ENCODE data around the gene FKBP1A. TPM values are rescaled to one million over a fixed set of nuclear protein-coding genes. Genes with fewer than 3 reads are reported as not detected.

Gene FKBP1A
- 131 and 138 TPM in 2 replicates for total RNA-seq

- peak; percentile 74 for DNase-seq (ENCODE audit: low read depth)
These were observed at the start of gene FKBP1A for GRCh38 chr20:1392693-1393506. Gene FKBP1A (minus strand): TSS chr20:1393054. CDS start chr20:1392998, 56 bp downstream.

GRCh38 chr20:1442304-1442703 is 49.5 kb upstream of the FKBP1A start:
- DNase-seq (ENCODE audit: low read depth), result no peak

GRCh38 chr20:1441133-1441532 is 48.3 kb upstream of the FKBP1A start:
- no peak for DNase-seq (ENCODE audit: low read depth)

- peak; percentile 30 for DNase-seq (ENCODE audit: low read depth)
These were observed 47.2 kb upstream of the FKBP1A start for GRCh38 chr20:1440024-1440423.

- no peak for DNase-seq (ENCODE audit: low read depth)
These were observed 45.5 kb upstream of the FKBP1A start for GRCh38 chr20:1438361-1438760.

GRCh38 chr20:1437235-1437904 is 44.5 kb upstream of the FKBP1A start:
- DNase-seq (ENCODE audit: low read depth), result peak; percentile 76

GRCh38 chr20:1436263-1436662 is 43.4 kb upstream of the FKBP1A start:
- DNase-seq (ENCODE audit: low read depth), result no peak

GRCh38 chr20:1435337-1435699 is 42.5 kb upstream of the FKBP1A start:
- no peak for DNase-seq (ENCODE audit: low read depth)

GRCh38 chr20:1434571-1435336 is 41.9 kb upstream of the FKBP1A start:
- DNase-seq (ENCODE audit: low read depth), result peak; percentile 91

- no peak for DNase-seq (ENCODE audit: low read depth)
These were observed 38.3 kb upstream of the FKBP1A start for GRCh38 chr20:1431158-1431557.

- DNase-seq (ENCODE audit: low read depth), result peak; percentile 49
These were observed 37.2 kb upstream of the FKBP1A start for GRCh38 chr20:1430004-1430451.

- no peak for DNase-seq (ENCODE audit: low read depth)
These were observed 36.4 kb upstream of the FKBP1A start for GRCh38 chr20:1429143-1429728.

- peak; percentile 19 for DNase-seq (ENCODE audit: low read depth)
These were observed 34.7 kb upstream of the FKBP1A start for GRCh38 chr20:1427457-1428054.

- no peak for DNase-seq (ENCODE audit: low read depth)
These were observed 33.5 kb upstream of the FKBP1A start for GRCh38 chr20:1426231-1426849.

- no peak for DNase-seq (ENCODE audit: low read depth)
These were observed 31.5 kb upstream of the FKBP1A start for GRCh38 chr20:1424336-1424735.

- DNase-seq (ENCODE audit: low read depth), result peak; percentile 79
These were observed 30.8 kb upstream of the FKBP1A start for GRCh38 chr20:1423625-1424106.

- no peak for DNase-seq (ENCODE audit: low read depth)
These were observed 30.4 kb upstream of the FKBP1A start for GRCh38 chr20:1423206-1423605.

- DNase-seq (ENCODE audit: low read depth), result no peak
These were observed 29.9 kb upstream of the FKBP1A start for GRCh38 chr20:1422753-1423152.

GRCh38 chr20:1420066-1420465 is 27.2 kb upstream of the FKBP1A start:
- no peak for DNase-seq (ENCODE audit: low read depth)

GRCh38 chr20:1418350-1418749 is 25.5 kb upstream of the FKBP1A start:
- peak; percentile 41 for DNase-seq (ENCODE audit: low read depth)

- DNase-seq (ENCODE audit: low read depth), result no peak
These were observed 24.9 kb upstream of the FKBP1A start for GRCh38 chr20:1417790-1418189.
